HepG2 (cell line): ENCODE data around the gene DHRS13. TPM values are rescaled to one million over a fixed set of nuclear protein-coding genes. Genes with fewer than 3 reads are reported as not detected.
"Not testable (repeated sequence)": the region's sequence is repeated elsewhere in the genome, so short reads cannot be mapped to it uniquely, and the experiment has no call there.

Source experiments
- ATAC-seq: fragments of 200-7000 bp; cut with Tn5 transposase; 3 replicates; pipeline ENCODE4 v1.9.1; 2020; ENCODE audit warnings: mild to moderate bottlenecking, moderate library complexity
- BruUV-seq: library from RNA; stranded (reverse); fragments of 400-500 nt; replicated peaks from 2 replicates; lab custom pipeline; 2021; lab: Mats Ljungman, UMichigan
- CTCF ChIA-PET: fragments of 300-600 bp; formaldehyde crosslinking; extraction: SDS; loops from one replicate; lab custom pipeline; 2021; ENCODE audit warnings: low total read pairs, inconsistent platforms, low intra/inter-chr PET ratio; lab: Yijun Ruan, JAX
- POLR2A ChIA-PET: fragments of 350-600 bp; sonication (Branson Sonifier 250); formaldehyde crosslinking; loops from one replicate; lab custom pipeline; 2020; ENCODE audit warnings: antibody characterized with exemption, inconsistent platforms; lab: Yijun Ruan, JAX
- DNase-seq: peaks from one replicate; pipeline ENCODE4 v3.0.0-alpha.2; 2015; ENCODE audit warnings: low spot score
- FAIRE-seq: peaks from 3 replicates; lab custom pipeline; 2011; peaks lifted over from hg19 to GRCh38; lab: Jason Lieb, UNC
- H2AFZ ChIP-seq: one replicate; pipeline ENCODE4 v1.6.1; 2011; ENCODE audit warnings: low read length, inconsistent platforms
- H3K27ac ChIP-seq: fragments of 300-600 bp; 3 replicates; pipeline ENCODE4 v1.8.0; 2011; ENCODE audit warnings: mixed run types, mild to moderate bottlenecking, mixed read lengths, low read length, inconsistent platforms; ENCODE audit not compliant: insufficient read depth; ENCODE audit errors: extremely low read length
- H3K27me3 ChIP-seq, 2 experiments: fragments of 200-600 bp in 1 of 2; 2 replicates in 1 of 2; 3 replicates in 1 of 2; pipeline versions ENCODE4 v1.6.0 to v1.8.0; 2011; ENCODE audit warnings: low read length in 2 of 2, mild to moderate bottlenecking in 2 of 2, moderate library complexity in 2 of 2, inconsistent platforms in 1 of 2; ENCODE audit not compliant: insufficient read depth in 2 of 2, control insufficient read depth in 1 of 2
- H3K36me3 ChIP-seq, 2 experiments: fragments of 200-600 bp in 1 of 2; replicated peaks in 1 of 2; 2 replicates in 1 of 2; 3 replicates in 1 of 2; pipeline versions ENCODE4 v1.5.1 to v1.8.0; 2011; ENCODE audit warnings: low read length in 2 of 2, inconsistent platforms in 1 of 2; ENCODE audit not compliant: insufficient read depth in 2 of 2, control insufficient read depth in 1 of 2
- H3K4me1 ChIP-seq: 2 replicates; pipeline ENCODE4 v1.5.1; 2012; ENCODE audit warnings: low read length, inconsistent platforms; ENCODE audit not compliant: insufficient read depth
- H3K4me2 ChIP-seq: 2 replicates; pipeline ENCODE4 v1.6.0; 2011; ENCODE audit warnings: low read depth, low read length, inconsistent platforms
- H3K4me3 ChIP-seq, 3 experiments: fragments of 200-600 bp in 1 of 3; sonication (generic), shearing (Covaris generic) in 1 of 3; replicated peaks in 1 of 3; 2 replicates each; pipeline ENCODE4 v1.5.1; 2011 to 2016; ENCODE audit warnings: low read length in 3 of 3, inconsistent platforms in 2 of 3, low read depth in 2 of 3, mild to moderate bottlenecking in 2 of 3, control low read depth in 1 of 3, mixed read lengths in 1 of 3; ENCODE audit not compliant: insufficient read depth in 1 of 3
- H3K79me2 ChIP-seq: one replicate; pipeline ENCODE4 v1.6.1; 2011; ENCODE audit warnings: low read length, inconsistent platforms; ENCODE audit not compliant: insufficient read depth
- H3K9ac ChIP-seq: 2 replicates; pipeline ENCODE4 v1.6.0; 2011; ENCODE audit warnings: mild to moderate bottlenecking, low read depth, low read length, inconsistent platforms; ENCODE audit not compliant: insufficient read depth
- H3K9me3 ChIP-seq: 2 replicates; pipeline ENCODE4 v1.5.1; 2012; ENCODE audit warnings: mild to moderate bottlenecking, low read length
- H4K20me1 ChIP-seq: 2 replicates; pipeline ENCODE4 v1.6.0; 2011; ENCODE audit warnings: inconsistent platforms, mild to moderate bottlenecking, low read length, moderate library complexity; ENCODE audit not compliant: insufficient read depth
- CEBPG ChIP-seq: IDR thresholded peaks from 2 replicates; pipeline ENCODE4 v1.6.1; 2016
- NR2F2 ChIP-seq: IDR thresholded peaks from 2 replicates; pipeline ENCODE4 v1.6.1; 2012; ENCODE audit warnings: low read depth, inconsistent platforms, borderline replicate concordance
- PATZ1 ChIP-seq: sonication (generic); formaldehyde crosslinking; IDR thresholded peaks from 2 replicates; pipeline ENCODE4 v1.4.0; 2020; ENCODE audit warnings: missing genetic modification reagents
- SP1 ChIP-seq, 2 experiments: fragments of 450-650 bp in 1 of 2; sonication (generic) in 1 of 2; formaldehyde crosslinking in 1 of 2; IDR thresholded peaks; 2 replicates each; pipeline versions ENCODE4 v1.4.0 to v1.6.1; 2016 to 2020; ENCODE audit warnings: missing genetic modification reagents in 1 of 2
- ZBTB43 ChIP-seq: sonication (generic); formaldehyde crosslinking; conservative IDR thresholded peaks from 2 replicates; pipeline ENCODE4 v1.4.0; 2020; ENCODE audit warnings: missing genetic modification reagents
- ZNF256 ChIP-seq: sonication (generic); formaldehyde crosslinking; conservative IDR thresholded peaks from 2 replicates; pipeline ENCODE4 v1.4.0; 2020; ENCODE audit warnings: missing genetic modification reagents
- ZNF276 ChIP-seq: sonication (generic); formaldehyde crosslinking; IDR thresholded peaks from 2 replicates; pipeline ENCODE4 v1.4.0; 2020; ENCODE audit warnings: mild to moderate bottlenecking, low read depth, missing genetic modification reagents
- whole genome bisulfite sequencing: methylation state at CpG from one replicate; pipeline ENCODE4 v1.1.6; 2017; ENCODE audit warnings: low lambda C conversion rate; 5-methylcytosine and 5-hydroxymethylcytosine counted together
- in situ Hi-C: cut with HindIII; loops from 2 replicates; pipeline ENCODE4 v1.10.0; 2017; ENCODE audit warnings: low pct_unique_long_range_greater_than_20kb; ENCODE audit not compliant: extremely low pct_ligation_motif_present
- intact Hi-C: fragments of 100-400 bp; cut with micrococcal nuclease; formaldehyde crosslinking; loops from one replicate; pipeline ENCODE4 v1.10.0; 2022; ENCODE audit not compliant: unreplicated experiment
- polyA plus RNA-seq, 8 experiments: library from polyadenylated mRNA; depleted of rRNA in 3 of 8; stranded (reverse) in 7 of 8; unstranded in 1 of 8; fragments of >200 nt; fragmentation: Illumina TruSeq in 4 of 8; extraction: Trizol in 4 of 8; gene quantifications; 2 replicates each; pipeline versions ENCODE4 v1.2.1 to v1.2.3, GENCODE V29; 2011 to 2016; ENCODE audit warnings: low read depth in 4 of 8, missing spikeins in 1 of 8, mixed read lengths in 1 of 8; ENCODE audit not compliant: insufficient read depth in 1 of 8
- total RNA-seq, 5 experiments: library from RNA; depleted of rRNA; stranded (reverse); fragments of >200 nt; fragmentation: Illumina TruSeq; extraction: Trizol; gene quantifications; 2 replicates each; pipeline ENCODE4 v1.2.3, GENCODE V29; 2016; ENCODE audit warnings: low read depth in 1 of 5
- TF ChIP-seq, protein P1 (sequence below): sonication (generic); formaldehyde crosslinking; IDR thresholded peaks from 2 replicates; pipeline ENCODE4 v1.5.0; 2020; ENCODE audit warnings: mild to moderate bottlenecking, missing genetic modification reagents

DHRS13 gene
- total and polyA plus RNA-seq, 2 of the 13 experiments (the other 11 are each of a cell fraction or from before 2014, with no cell fraction given) = 11.8 to 12.6 TPM

- in situ Hi-C loops = loop anchor here (25.0 kb wide), 1 partner anchor 256 kb away; the partner anchor contains the start of gene BLTP2
- WGBS = 80% methylated on average over 16 of the region's 16 CpGs
- H3K9me3 ChIP-seq, DNase-seq, H2AFZ ChIP-seq, H3K27ac ChIP-seq, H3K4me2 ChIP-seq, CTCF ChIA-PET, intact Hi-C loops, H4K20me1 ChIP-seq, H3K9ac ChIP-seq, ATAC-seq, BruUV-seq, H3K27me3 ChIP-seq, H3K4me3 ChIP-seq, H3K36me3 ChIP-seq: not testable (repeated sequence)
- H3K4me1 ChIP-seq = peaks cover 37% of the 10 kb centered on the region
- TF ChIP-seq ZNF256 (peak; percentile 96), CEBPG (CRISPR knock-in tag) (peak; percentile 55; the same call in 1 of the 2 replicates)
- FAIRE-seq = peak; percentile 26
- POLR2A ChIA-PET = interaction anchor here (0.8 to 1.9 kb wide), 4 partner anchors 14 to 167 kb away, joined by 3 to 6 read pairs (median 4); partner anchors contain the start of gene NEK8
- peaks cover 22% of the 10 kb centered on the region for H3K79me2 ChIP-seq
Observed at GRCh38 chr17:28893248-28894183, 9.4 kb downstream of the DHRS13 start.

GRCh38 chr17:28892024-28892423 lies 10.9 kb downstream of the DHRS13 start:
- no TSS peak for BruUV-seq
- no peak for FAIRE-seq
- TF ChIP-seq ZNF276 (CRISPR knock-in tag) = no peak
- no peak for TF ChIP-seq PATZ1
- TF ChIP-seq ZBTB43 = no peak
- TF ChIP-seq, protein P1, sequence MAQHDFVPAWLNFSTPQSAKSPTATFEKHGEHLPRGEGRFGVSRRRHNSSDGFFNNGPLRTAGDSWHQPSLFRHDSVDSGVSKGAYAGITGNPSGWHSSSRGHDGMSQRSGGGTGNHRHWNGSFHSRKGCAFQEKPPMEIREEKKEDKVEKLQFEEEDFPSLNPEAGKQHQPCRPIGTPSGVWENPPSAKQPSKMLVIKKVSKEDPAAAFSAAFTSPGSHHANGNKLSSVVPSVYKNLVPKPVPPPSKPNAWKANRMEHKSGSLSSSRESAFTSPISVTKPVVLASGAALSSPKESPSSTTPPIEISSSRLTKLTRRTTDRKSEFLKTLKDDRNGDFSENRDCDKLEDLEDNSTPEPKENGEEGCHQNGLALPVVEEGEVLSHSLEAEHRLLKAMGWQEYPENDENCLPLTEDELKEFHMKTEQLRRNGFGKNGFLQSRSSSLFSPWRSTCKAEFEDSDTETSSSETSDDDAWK = no peak
- no peak for TF ChIP-seq SP1 (IDR thresholded peaks at IDR 0.05)
- no peak for TF ChIP-seq SP1 (CRISPR knock-in tag; IDR thresholded peaks at IDR 0.05)
- no peak for TF ChIP-seq NR2F2

More at GRCh38 chr17:28892024-28892423, 10.9 kb downstream of the DHRS13 start:
- Histone ChIP-seq H3K4me3 (no peak overlapping the region), H3K9me3 (no peaks in the 10 kb centered on the region), H3K4me1 (peaks cover 30% of the 10 kb centered on the region), H3K79me2 (peaks cover 22% of the 10 kb centered on the region), H3K9ac (no peak overlapping the region), H3K27ac (no peak overlapping the region), H2AFZ (no peak overlapping the region), H3K27me3 (no peaks in the 10 kb centered on the region), H3K36me3 (peaks cover 0 to 2% of the 10 kb centered on the region in 2 experiments; a peak in 2 of 5 replicates), H3K4me2 (no peak overlapping the region), H4K20me1 (no peaks in the 10 kb centered on the region; the same call in none of the 2 replicates)
- intact Hi-C loops = no loop called here
- ATAC-seq = no peak
- DNase-seq = no peak
- CTCF ChIA-PET = no interaction called here
- POLR2A ChIA-PET = interaction anchor here (1.4 kb wide), 1 partner anchor 9 kb away, joined by 5 read pairs; no protein-coding TSS in a partner anchor
- in situ Hi-C loops = loop anchor here (25.0 kb wide), 1 partner anchor 255 kb away; the partner anchor contains the start of gene BLTP2
- WGBS = 100% methylated on average over 4 of the region's 4 CpGs
